GM19239 (cell line): ENCODE data around the gene SYNE1.
A peak's percentile ranks its signal among the peaks of the same experiment; 100 is the strongest.
"Not testable (repeated sequence)": the region's sequence is repeated elsewhere in the genome, so short reads cannot be mapped to it uniquely, and the experiment has no call there.

Experiments
- DNase-seq: peaks from one replicate; pipeline ENCODE4 v3.0.0; 2011; ENCODE audit warnings: low spot score; ENCODE audit not compliant: insufficient read length
- FAIRE-seq: peaks from 2 replicates; lab custom pipeline; 2011; peaks lifted over from hg19 to GRCh38; lab: Jason Lieb, UNC

SYNE1 gene

GRCh38 chr6:152343735-152344360, 293.3 kb downstream of the SYNE1 start:
- DNase-seq (no peak), FAIRE-seq (no peak)

GRCh38 chr6:152341596-152341995, 295.6 kb downstream of the SYNE1 start:
- DNase-seq: no peak
- FAIRE-seq: no peak

- DNase-seq (peak; percentile 13), FAIRE-seq (peak; percentile 94)
Observed at GRCh38 chr6:152338335-152339125, 298.6 kb downstream of the SYNE1 start.

- no peak for DNase-seq
- FAIRE-seq: no peak
Observed at GRCh38 chr6:152334555-152334954, 302.6 kb downstream of the SYNE1 start.

GRCh38 chr6:152330961-152331360, 306.2 kb downstream of the SYNE1 start:
- DNase-seq (no peak), FAIRE-seq (no peak)

- no peak for FAIRE-seq
Observed at GRCh38 chr6:152329638-152330448, 307.3 kb downstream of the SYNE1 start.

GRCh38 chr6:152328200-152328599, 309.0 kb downstream of the SYNE1 start:
- not testable (repeated sequence) for DNase-seq, FAIRE-seq

More at GRCh38 chr6:152329638-152330448, 307.3 kb downstream of the SYNE1 start:
- DNase-seq: no peak

- FAIRE-seq (no peak), DNase-seq (no peak)
Observed at GRCh38 chr6:152323376-152323775, 313.8 kb downstream of the SYNE1 start.

- FAIRE-seq (no peak), DNase-seq (no peak)
Observed at GRCh38 chr6:152318278-152318677, 318.9 kb downstream of the SYNE1 start.

- DNase-seq (no peak), FAIRE-seq (no peak)
Observed at GRCh38 chr6:152316024-152316423, 321.1 kb downstream of the SYNE1 start.

GRCh38 chr6:152314483-152314832, 322.7 kb downstream of the SYNE1 start:
- no peak for DNase-seq
- FAIRE-seq: no peak

- FAIRE-seq (no peak), DNase-seq (no peak)
Observed at GRCh38 chr6:152313542-152314482, 323.4 kb downstream of the SYNE1 start.

GRCh38 chr6:152312434-152312833, 324.7 kb downstream of the SYNE1 start:
- FAIRE-seq: no peak
- no peak for DNase-seq

GRCh38 chr6:152310371-152310954, 326.7 kb downstream of the SYNE1 start:
- DNase-seq (no peak), FAIRE-seq (no peak)

GRCh38 chr6:152309648-152310047, 327.5 kb downstream of the SYNE1 start:
- DNase-seq (no peak), FAIRE-seq (no peak)

- FAIRE-seq: no peak
- DNase-seq: no peak
Observed at GRCh38 chr6:152309006-152309405, 328.2 kb downstream of the SYNE1 start.

GRCh38 chr6:152308306-152308705, 328.9 kb downstream of the SYNE1 start:
- no peak for DNase-seq
- no peak for FAIRE-seq

- DNase-seq (no peak), FAIRE-seq (no peak)
Observed at GRCh38 chr6:152305672-152306071, 331.5 kb downstream of the SYNE1 start.

- FAIRE-seq: peak; percentile 96
- peak; percentile 47 for DNase-seq
Observed at GRCh38 chr6:152301765-152302568, 335.2 kb downstream of the SYNE1 start.
